Ecto neural progenitor cell (in vitro differentiated cells): ENCODE results near the gene FIBP.
A peak's percentile ranks its signal among the peaks of the same experiment; 100 is the strongest.

Source experiments
- DNase-seq: peaks from one replicate; pipeline ENCODE4 v3.0.0-alpha.2; 2018; ENCODE audit warnings: low spot score

The FIBP gene

GRCh38 chr11:65890324-65891218 lies 2.3 kb upstream of the FIBP start, which contains the start of gene CCDC85B:
Gene CCDC85B, plus strand, starts transcription at chr11:65890673. Its CDS starts 111 bp downstream, at chr11:65890784.
- peak; percentile 96 for DNase-seq

GRCh38 chr11:65887723-65888162 lies 528 bp downstream of the FIBP start:
- DNase-seq: no peak

GRCh38 chr11:65886826-65887722 lies 1.2 kb downstream of the FIBP start:
- no peak for DNase-seq

- no peak for DNase-seq
These were observed 2.3 kb downstream of the FIBP start for GRCh38 chr11:65885808-65886536.

GRCh38 chr11:65885231-65885630 lies 3.0 kb downstream of the FIBP start:
- no peak for DNase-seq

- DNase-seq: peak; percentile 87
These were observed 3.6 kb downstream of the FIBP start for GRCh38 chr11:65884716-65885092.

GRCh38 chr11:65883786-65884715 lies 4.2 kb downstream of the FIBP start:
- DNase-seq: no peak

GRCh38 chr11:65883058-65883761 lies 5.1 kb downstream of the FIBP start:
- no peak for DNase-seq

- no peak for DNase-seq
These were observed 5.9 kb downstream of the FIBP start for GRCh38 chr11:65882120-65883057.

- no peak for DNase-seq
These were observed 7.3 kb downstream of the FIBP start for GRCh38 chr11:65880844-65881421.

- DNase-seq: no peak
These were observed 8.2 kb downstream of the FIBP start for GRCh38 chr11:65880027-65880426.

- no peak for DNase-seq
These were observed 8.7 kb downstream of the FIBP start, which contains the start of gene CTSW for GRCh38 chr11:65879617-65880016. Gene CTSW, plus strand, starts transcription at chr11:65879837. Its CDS starts 18 bp downstream, at chr11:65879855.

GRCh38 chr11:65873318-65874156 lies 14.7 kb downstream of the FIBP start:
- DNase-seq: peak; percentile 96

GRCh38 chr11:65872586-65873317 lies 15.5 kb downstream of the FIBP start, which contains the start of gene EFEMP2:
Gene EFEMP2, minus strand, starts transcription at chr11:65872800. Its CDS starts 446 bp downstream, at chr11:65872354.
- DNase-seq: no peak

- no peak for DNase-seq
These were observed 16.3 kb downstream of the FIBP start for GRCh38 chr11:65871811-65872548.
